HCT116 (cell line): Measurements from ENCODE around the gene DUOXA1.

Experiments used
- CTCF ChIP-seq, 3 experiments: fragments of 200-600 bp in 1 of 3; sonication (generic) in 1 of 3; IDR thresholded peaks in 2 of 3; conservative IDR thresholded peaks in 1 of 3; 2 replicates each; pipeline ENCODE4 v1.5.1; 2012 to 2017; ENCODE audit warnings: low read depth in 2 of 3, low read length in 2 of 3, antibody characterized with exemption in 1 of 3, borderline replicate concordance in 1 of 3, control low read depth in 1 of 3, mild to moderate bottlenecking in 1 of 3, mixed read lengths in 1 of 3, mixed run types in 1 of 3, moderate library complexity in 1 of 3; ENCODE audit not compliant: insufficient read depth in 1 of 3
- POLR2AphosphoS5 ChIP-seq: IDR thresholded peaks from 2 replicates; pipeline ENCODE4 v1.6.1; 2011; ENCODE audit warnings: mild to moderate bottlenecking, low read depth, low read length, moderate library complexity
- ZFX ChIP-seq: fragments of 450-650 bp; IDR thresholded peaks from 2 replicates; pipeline ENCODE4 v1.6.1; 2017

- TF ChIP-seq CTCF (IDR thresholded peaks at IDR 0.05 in 2 of 3, conservative IDR thresholded peaks at IDR 0.05 in 1 of 3; ENCODE audit: borderline replicate concordance in 1 of 3, insufficient read depth in 1 of 3, low read depth in 2 of 3, low read length in 2 of 3) (peak in 1 of 3 experiments; percentile 35; a peak in 1 of 6 replicates), POLR2AphosphoS5 (no peak), ZFX (no peak)
These were observed 19.3 kb downstream of the DUOXA1 start for GRCh38 chr15:45110256-45110820.
